ENCODE data around the gene ACVR1. TPM values are rescaled to one million over a fixed set of nuclear protein-coding genes. Genes with fewer than 3 reads are reported as not detected.

Gene ACVR1
- total and polyA plus RNA-seq, 2 of the 13 experiments (the other 11 are each of a cell fraction or from before 2014, with no cell fraction given), result 2.3 to 5.4 TPM

DNA sequence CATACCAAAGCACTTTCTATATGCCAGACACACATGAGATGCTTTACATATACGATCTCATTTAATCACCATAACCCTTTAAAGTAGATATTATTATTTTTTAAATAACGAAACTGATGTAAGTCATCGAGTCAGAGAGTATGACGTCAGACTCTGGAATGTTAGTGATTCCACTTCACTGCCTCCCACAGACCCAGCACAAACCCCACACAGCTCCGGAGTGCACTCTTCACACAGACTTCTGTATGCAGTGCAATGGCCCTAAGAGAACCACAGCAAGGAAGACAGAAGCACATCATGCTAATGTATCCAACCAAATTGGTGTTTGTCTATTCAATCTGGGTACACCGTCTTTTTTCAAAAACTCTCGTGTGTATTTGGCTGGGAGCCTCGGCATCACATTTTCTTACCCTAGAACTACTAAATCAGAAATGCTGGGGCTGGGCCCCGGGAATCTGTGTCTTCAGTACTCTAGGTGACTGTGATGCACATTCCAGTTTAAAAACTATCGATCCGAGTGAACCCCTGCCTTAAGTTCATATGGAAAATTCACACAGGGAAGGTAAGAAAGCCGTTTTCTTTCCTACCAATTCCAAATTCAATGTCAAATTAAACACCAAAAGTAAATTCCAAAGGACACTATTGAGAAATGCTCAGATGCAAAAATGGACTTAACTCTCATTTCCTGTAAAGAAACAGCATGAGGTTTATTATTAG lies 129.7 kb downstream of the ACVR1 start:
- Histone ChIP-seq H4K20me1 (ENCODE audit: insufficient read depth, low read length) (no peaks in the 10 kb centered on the region), H3K79me2 (ENCODE audit: insufficient read depth, low read length) (no peaks in the 10 kb centered on the region), H2AFZ (ENCODE audit: low read length) (no peak overlapping the region), H3K9me3 (ENCODE audit: low read length) (no peaks in the 10 kb centered on the region), H3K4me2 (ENCODE audit: low read depth, low read length) (no peak overlapping the region), H3K4me1 (ENCODE audit: insufficient read depth, low read length) (no peaks in the 10 kb centered on the region), H3K27ac (ENCODE audit: extremely low read length, insufficient read depth, low read length) (no peak overlapping the region), H3K4me3 (replicated peaks in 1 of 3; ENCODE audit: insufficient read depth in 1 of 3, low read depth in 2 of 3, low read length in 3 of 3) (no peak overlapping the region), H3K27me3 (ENCODE audit: control insufficient read depth in 1 of 2, insufficient read depth in 2 of 2, low read length in 2 of 2) (no peaks in the 10 kb centered on the region), H3K36me3 (replicated peaks in 1 of 2; ENCODE audit: control insufficient read depth in 1 of 2, insufficient read depth in 2 of 2, low read length in 2 of 2) (peaks cover 0 to 7% of the 10 kb centered on the region in 2 experiments; a peak in 1 of 5 replicates), H3K9ac (ENCODE audit: insufficient read depth, low read depth, low read length) (no peak overlapping the region)
- in situ Hi-C loops (cut with HindIII; ENCODE audit: extremely low pct_ligation_motif_present, low pct_unique_long_range_greater_than_20kb) (no loop called here), intact Hi-C loops (cut with micrococcal nuclease; ENCODE audit: unreplicated experiment) (no loop called here)
- BruUV-seq (replicated peaks), result no TSS peak
- FAIRE-seq (no peak), ATAC-seq (no peak), DNase-seq (ENCODE audit: low spot score) (no peak)
- 96% methylated on average over 12 of the region's 12 CpGs for WGBS (ENCODE audit: low lambda C conversion rate)
- ChIA-PET CTCF (ENCODE audit: low intra/inter-chr PET ratio, low total read pairs) (no interaction called here), POLR2A (no interaction called here)
- TF ChIP-seq ZNF44 (CRISPR knock-in tag; IDR thresholded peaks at IDR 0.05) (no peak), ADNP (CRISPR knock-in tag; IDR thresholded peaks at IDR 0.05) (no peak), ZNF660 (CRISPR knock-in tag; IDR thresholded peaks at IDR 0.05; ENCODE audit: borderline replicate concordance, low read depth) (no peak), ETV5 (CRISPR knock-in tag; IDR thresholded peaks at IDR 0.05; ENCODE audit: borderline replicate concordance) (no peak), ZNF563 (CRISPR knock-in tag; IDR thresholded peaks at IDR 0.05) (no peak), PHF21A (CRISPR knock-in tag; IDR thresholded peaks at IDR 0.05) (no peak), TEAD2 (CRISPR knock-in tag; IDR thresholded peaks at IDR 0.05) (no peak), AGO2 (optimal IDR thresholded peaks at IDR 0.05; ENCODE audit: low read depth, low read length) (no peak), ELF3 (CRISPR knock-in tag; IDR thresholded peaks at IDR 0.05) (no peak), ZNF432 (CRISPR knock-in tag; IDR thresholded peaks at IDR 0.05; ENCODE audit: borderline replicate concordance) (no peak)
- TF ChIP-seq, protein P1, sequence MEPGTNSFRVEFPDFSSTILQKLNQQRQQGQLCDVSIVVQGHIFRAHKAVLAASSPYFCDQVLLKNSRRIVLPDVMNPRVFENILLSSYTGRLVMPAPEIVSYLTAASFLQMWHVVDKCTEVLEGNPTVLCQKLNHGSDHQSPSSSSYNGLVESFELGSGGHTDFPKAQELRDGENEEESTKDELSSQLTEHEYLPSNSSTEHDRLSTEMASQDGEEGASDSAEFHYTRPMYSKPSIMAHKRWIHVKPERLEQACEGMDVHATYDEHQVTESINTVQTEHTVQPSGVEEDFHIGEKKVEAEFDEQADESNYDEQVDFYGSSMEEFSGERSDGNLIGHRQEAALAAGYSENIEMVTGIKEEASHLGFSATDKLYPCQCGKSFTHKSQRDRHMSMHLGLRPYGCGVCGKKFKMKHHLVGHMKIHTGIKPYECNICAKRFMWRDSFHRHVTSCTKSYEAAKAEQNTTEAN (CRISPR knock-in tag; conservative IDR thresholded peaks at IDR 0.05), result no peak
